ENCODE measurements around the gene F13A1. TPM values are rescaled to one million over a fixed set of nuclear protein-coding genes. Genes with fewer than 3 reads are reported as not detected.

Gene F13A1
- total and polyA plus RNA-seq, 2 donors (not counting 3 experiments of a cell fraction or from before 2014, with no cell fraction given), result not detected

DNA sequence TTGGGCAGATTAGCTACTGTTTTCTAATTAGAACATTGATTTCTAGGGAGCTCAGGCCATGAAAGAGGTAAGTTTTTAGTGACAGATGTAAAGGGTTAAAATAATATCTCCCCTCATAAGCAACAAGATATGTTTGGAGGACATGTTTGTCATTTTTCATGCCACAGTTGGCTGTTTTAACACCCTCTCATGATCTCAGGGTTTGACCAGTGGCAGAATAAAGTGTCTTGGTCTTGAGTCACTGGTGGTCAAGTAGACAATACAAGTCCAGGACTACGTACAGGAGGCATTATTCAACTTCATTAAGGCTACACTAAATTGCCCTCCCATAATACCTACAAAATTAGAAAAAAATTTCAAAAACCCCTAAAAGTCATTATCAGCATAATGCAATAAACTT, 92.6 kb downstream of the F13A1 start:
- H3K27ac ChIP-seq (ENCODE audit: insufficient read depth, low read depth, low read length), result no peak overlapping the region
- no peak overlapping the region for H3K4me3 ChIP-seq (replicated peaks in 1 of 3; ENCODE audit: insufficient read depth in 1 of 3, low read depth in 1 of 3, low read length in 3 of 3)
- TF ChIP-seq, protein P1, sequence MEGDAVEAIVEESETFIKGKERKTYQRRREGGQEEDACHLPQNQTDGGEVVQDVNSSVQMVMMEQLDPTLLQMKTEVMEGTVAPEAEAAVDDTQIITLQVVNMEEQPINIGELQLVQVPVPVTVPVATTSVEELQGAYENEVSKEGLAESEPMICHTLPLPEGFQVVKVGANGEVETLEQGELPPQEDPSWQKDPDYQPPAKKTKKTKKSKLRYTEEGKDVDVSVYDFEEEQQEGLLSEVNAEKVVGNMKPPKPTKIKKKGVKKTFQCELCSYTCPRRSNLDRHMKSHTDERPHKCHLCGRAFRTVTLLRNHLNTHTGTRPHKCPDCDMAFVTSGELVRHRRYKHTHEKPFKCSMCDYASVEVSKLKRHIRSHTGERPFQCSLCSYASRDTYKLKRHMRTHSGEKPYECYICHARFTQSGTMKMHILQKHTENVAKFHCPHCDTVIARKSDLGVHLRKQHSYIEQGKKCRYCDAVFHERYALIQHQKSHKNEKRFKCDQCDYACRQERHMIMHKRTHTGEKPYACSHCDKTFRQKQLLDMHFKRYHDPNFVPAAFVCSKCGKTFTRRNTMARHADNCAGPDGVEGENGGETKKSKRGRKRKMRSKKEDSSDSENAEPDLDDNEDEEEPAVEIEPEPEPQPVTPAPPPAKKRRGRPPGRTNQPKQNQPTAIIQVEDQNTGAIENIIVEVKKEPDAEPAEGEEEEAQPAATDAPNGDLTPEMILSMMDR (IDR thresholded peaks at IDR 0.05; ENCODE audit: extremely low read depth in 1 of 2, insufficient read depth in 1 of 2, low read depth in 1 of 2, low read length in 2 of 2), result no peak
- TF ChIP-seq GATA2 (IDR thresholded peaks at IDR 0.05; ENCODE audit: insufficient read depth, insufficient read length, low read depth, low read length) (no peak), EZH2 (IDR thresholded peaks at IDR 0.05; ENCODE audit: borderline replicate concordance, low read depth, low read length, severe bottlenecking) (no peak)
- FAIRE-seq (no peak), DNase-seq (ENCODE audit: low read depth, low spot score) (no peak)
- no peak overlapping the region for H3K9ac ChIP-seq (replicated peaks; ENCODE audit: extremely low read depth, insufficient read depth, low read length)
- intact Hi-C loops (cut with micrococcal nuclease), result no loop called here
- H3K79me2 ChIP-seq (ENCODE audit: control insufficient read depth, insufficient read depth, low read length), result no peaks in the 10 kb centered on the region
- CTCF ChIA-PET, result interaction anchor here (1.2 kb wide), 1 partner anchor 11 kb away, joined by 3 read pairs; no protein-coding TSS in a partner anchor
- H4K20me1 ChIP-seq (replicated peaks; ENCODE audit: control insufficient read depth, extremely low read depth, insufficient read depth, low read length), result no peaks in the 10 kb centered on the region
- H3K36me3 ChIP-seq (ENCODE audit: control insufficient read depth in 2 of 2, extremely low read depth in 1 of 2, insufficient read depth in 2 of 2, low read length in 2 of 2), result no peaks in the 10 kb centered on the region
- no peaks in the 10 kb centered on the region for H3K27me3 ChIP-seq (ENCODE audit: control insufficient read depth in 2 of 2, insufficient read depth in 2 of 2, low read length in 2 of 2)
- no peaks in the 10 kb centered on the region for H3K9me1 ChIP-seq (replicated peaks; ENCODE audit: control insufficient read depth, extremely low read depth, insufficient read depth, low read length)
- no peak overlapping the region for H2AFZ ChIP-seq (ENCODE audit: low read depth, low read length)
- H3K4me2 ChIP-seq (ENCODE audit: insufficient read depth, low read length), result no peak overlapping the region
- dilution Hi-C loops (cut with MboI; ENCODE audit: extremely low pct_ligation_motif_present, low sequenced_read_pairs), result no loop called here
- POLR2A ChIA-PET, result no interaction called here
- no peaks in the 10 kb centered on the region for H3K9me3 ChIP-seq (replicated peaks; ENCODE audit: control insufficient read depth, insufficient read depth, low read length)
- no TSS peak for BruUV-seq (replicated peaks)
- H3K4me1 ChIP-seq (ENCODE audit: control insufficient read depth, extremely low read depth, insufficient read depth, low read length), result no peaks in the 10 kb centered on the region

DNA sequence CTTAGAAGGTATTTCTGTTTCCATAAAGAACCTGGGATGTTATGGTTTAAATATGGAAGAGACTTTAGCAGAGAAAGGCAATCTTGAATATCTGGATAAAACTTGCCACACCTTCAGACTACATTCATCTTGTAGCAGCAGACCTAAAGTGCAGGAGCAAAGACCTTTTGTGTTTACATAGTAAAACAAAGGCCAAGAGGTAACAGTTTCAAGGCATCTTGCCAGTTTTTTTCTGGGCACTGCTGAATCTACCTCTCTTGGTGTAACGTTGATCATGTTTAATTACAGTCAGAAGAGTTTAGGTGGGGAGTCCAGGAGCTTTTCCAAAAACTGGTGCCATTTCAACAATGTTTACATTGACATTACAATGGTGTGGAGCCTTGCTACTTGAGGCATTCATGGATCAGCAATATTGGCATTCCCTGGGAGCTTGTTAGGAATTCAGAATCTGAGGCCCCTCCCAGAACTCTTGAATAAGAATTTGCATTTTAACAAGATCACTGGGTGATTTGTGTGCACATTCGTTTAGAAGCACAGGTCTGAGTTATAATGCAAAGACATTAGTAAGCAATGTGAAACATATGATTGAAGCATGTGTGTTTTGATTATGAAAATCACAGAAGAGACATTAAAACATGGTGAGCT, 94.5 kb downstream of the F13A1 start:
- dilution Hi-C loops (cut with MboI; ENCODE audit: extremely low pct_ligation_motif_present, low sequenced_read_pairs), result no loop called here
- TF ChIP-seq JUN (IDR thresholded peaks at IDR 0.05; ENCODE audit: borderline replicate concordance, insufficient read depth, insufficient read length, low read depth), result no peak
- TF ChIP-seq, protein P2, sequence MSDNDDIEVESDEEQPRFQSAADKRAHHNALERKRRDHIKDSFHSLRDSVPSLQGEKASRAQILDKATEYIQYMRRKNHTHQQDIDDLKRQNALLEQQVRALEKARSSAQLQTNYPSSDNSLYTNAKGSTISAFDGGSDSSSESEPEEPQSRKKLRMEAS (IDR thresholded peaks at IDR 0.05; ENCODE audit: insufficient read depth, insufficient read length), result no peak
- Histone ChIP-seq H3K4me3 (replicated peaks in 1 of 3; ENCODE audit: insufficient read depth in 1 of 3, low read depth in 1 of 3, low read length in 3 of 3) (no peak overlapping the region), H3K36me3 (ENCODE audit: control insufficient read depth in 2 of 2, extremely low read depth in 1 of 2, insufficient read depth in 2 of 2, low read length in 2 of 2) (no peaks in the 10 kb centered on the region), H4K20me1 (replicated peaks; ENCODE audit: control insufficient read depth, extremely low read depth, insufficient read depth, low read length) (no peaks in the 10 kb centered on the region), H3K27me3 (ENCODE audit: control insufficient read depth in 2 of 2, insufficient read depth in 2 of 2, low read length in 2 of 2) (no peaks in the 10 kb centered on the region), H3K27ac (ENCODE audit: insufficient read depth, low read depth, low read length) (no peak overlapping the region), H3K79me2 (ENCODE audit: control insufficient read depth, insufficient read depth, low read length) (no peaks in the 10 kb centered on the region), H3K4me2 (ENCODE audit: insufficient read depth, low read length) (no peak overlapping the region), H3K9ac (replicated peaks; ENCODE audit: extremely low read depth, insufficient read depth, low read length) (no peak overlapping the region), H3K4me1 (ENCODE audit: control insufficient read depth, extremely low read depth, insufficient read depth, low read length) (no peaks in the 10 kb centered on the region), H3K9me1 (replicated peaks; ENCODE audit: control insufficient read depth, extremely low read depth, insufficient read depth, low read length) (no peaks in the 10 kb centered on the region), H2AFZ (ENCODE audit: low read depth, low read length) (no peak overlapping the region), H3K9me3 (replicated peaks; ENCODE audit: control insufficient read depth, insufficient read depth, low read length) (no peaks in the 10 kb centered on the region)
- intact Hi-C loops (cut with micrococcal nuclease), result no loop called here
- DNase-seq (ENCODE audit: low read depth, low spot score) (no peak), FAIRE-seq (no peak)
- no TSS peak for BruUV-seq (replicated peaks)
- ChIA-PET POLR2A (no interaction called here), CTCF (no interaction called here)
